Adrenal gland (tissue), 12 donors: ENCODE data around the gene POLA2. TPM values are rescaled to one million over a fixed set of nuclear protein-coding genes. Genes with fewer than 3 reads are reported as not detected.
"Not testable (repeated sequence)": the region's sequence is repeated elsewhere in the genome, so short reads cannot be mapped to it uniquely, and the experiment has no call there.

Experiments
- DNase-seq, 7 donors: peaks; one replicate each; pipeline ENCODE4 v3.0.0-alpha.2; 2019 to 2020
- H3K27ac ChIP-seq, 5 donors: fragments of 200-600 bp; sonication (generic) in 4 of 5; 1 replicate in 3 of 5; 2 replicates in 2 of 5; pipeline versions ENCODE4 v1.5.1 to v1.8.0; 2016 to 2020; ENCODE audit warnings: mild to moderate bottlenecking in 1 of 5
- H3K27me3 ChIP-seq: fragments of 200-600 bp; 2 replicates; pipeline ENCODE4 v1.8.0; 2021
- H3K36me3 ChIP-seq, 2 donors: fragments of 200-600 bp; replicated peaks in 1 of 2; 1 replicate in 1 of 2; 2 replicates in 1 of 2; pipeline versions ENCODE4 v1.5.1 to v1.8.0; 2018 to 2022
- H3K4me1 ChIP-seq, 2 donors: fragments of 200-600 bp; replicated peaks in 1 of 2; 1 replicate in 1 of 2; 2 replicates in 1 of 2; pipeline versions ENCODE4 v1.5.1 to v1.8.0; 2018 to 2021
- H3K4me3 ChIP-seq, 4 donors: fragments of 200-600 bp; sonication (generic) in 3 of 4; one replicate each; pipeline ENCODE4 v1.5.1; 2016 to 2018
- H3K9me3 ChIP-seq, 3 donors: fragments of 200-600 bp; sonication (generic) in 1 of 3; replicated peaks in 1 of 3; 1 replicate in 2 of 3; 2 replicates in 1 of 3; pipeline versions ENCODE4 v1.5.1 to v1.8.0; 2016 to 2021
- CTCF ChIP-seq, 6 experiments: fragments of 450-650 bp in 4 of 6; fragments of 200-600 bp in 2 of 6; sonication (generic) in 1 of 6; IDR thresholded peaks; 1 replicate in 5 of 6; 2 replicates in 1 of 6; pipeline versions ENCODE4 v1.5.1 to v1.8.0; 2016 to 2021; ENCODE audit warnings: antibody characterized with exemption in 6 of 6, mild to moderate bottlenecking in 2 of 6, moderate library complexity in 1 of 6
- POLR2A ChIP-seq, 2 donors: fragments of 450-650 bp; IDR thresholded peaks; one replicate each; pipeline ENCODE4 v1.6.1; 2017; ENCODE audit warnings: antibody characterized with exemption in 2 of 2, mild to moderate bottlenecking in 2 of 2, moderate library complexity in 1 of 2
- WGBS, 4 donors: extraction: QIAGEN DNeasy Blood & Tissue Kit in 2 of 4; methylation state at CpG; one replicate each; pipeline versions ENCODE4 v1.1.5 to v1.1.7; 2013 to 2017; 5-methylcytosine and 5-hydroxymethylcytosine counted together
- intact Hi-C, 2 donors: fragments of 100-400 bp; cut with DNase I; formaldehyde crosslinking; loops; one replicate each; pipeline versions ENCODE4 v1.14.1 to v1.15.0; 2022 to 2023
- polyA plus RNA-seq, 3 donors: library from polyadenylated mRNA; stranded (reverse); fragments of 200-250 nt in 2 of 3; fragments of 350-450 nt in 1 of 3; fragmentation: Illumina TruSeq in 1 of 3; extraction: RNeasy Lipid Tissue Mini Kit (QIAGEN cat#74804) in 1 of 3; gene quantifications; one replicate each; pipeline ENCODE4 v1.2.3, GENCODE V29; 2013 to 2014
- total RNA-seq, 9 donors: library from RNA; depleted of rRNA in 4 of 9; stranded (reverse); fragments of >200 nt in 4 of 9; fragments of 120-200 nt in 1 of 9; fragmentation: NEBNext Ultra II Directional in 1 of 9; extraction: Animal tissue kit (Norgen Biotek cat#: 25700) in 1 of 9; gene quantifications; one replicate each; pipeline versions ENCODE4 v1.1.0 to v1.2.4, GENCODE V29; 2013 to 2023
- donor health status: healthy with polysubstance abuse.
- donor health status: Bipolar disorder and iron deficiency.
- donor health status: DM: yes; HTN: yes; CAD: no.
- donor health status: DM: no; HTN: no; CAD: no.
- donor health status: DM: no; HTN: no; CAD: no.
- donor health status: DM: yes; HTN: yes; CAD: no.

The POLA2 gene
- total and polyA plus RNA-seq, 12 donors = 3.9 to 12.2 (median 7.7) TPM

GRCh38 chr11:65243797-65244196, 18.0 kb upstream of the POLA2 start:
- intact Hi-C loops = no loop called here
- Histone ChIP-seq H3K27me3 (peaks cover 3% of the 10 kb centered on the region), H3K4me3 (no peak overlapping the region), H3K9me3 (no peaks in the 10 kb centered on the region), H3K27ac (no peak overlapping the region), H3K4me1 (no peaks in the 10 kb centered on the region), H3K36me3 (no peaks in the 10 kb centered on the region)
- 60 to 80% (median 72%) methylated on average over 4 of the region's 4 CpGs for WGBS, 4 donors
- TF ChIP-seq CTCF (IDR thresholded peaks at IDR 0.05) = no peak
- no peak for TF ChIP-seq POLR2A (IDR thresholded peaks at IDR 0.05)
- DNase-seq = no peak

- H3K27me3 ChIP-seq, H3K27ac ChIP-seq, H3K4me3 ChIP-seq, intact Hi-C loops, H3K4me1 ChIP-seq, H3K36me3 ChIP-seq, H3K9me3 ChIP-seq, DNase-seq: not testable (repeated sequence)
- 87 to 94% (median 90%) methylated on average over 8 of the region's 8 CpGs for WGBS, 4 donors
Observed at GRCh38 chr11:65245046-65245445, 16.7 kb upstream of the POLA2 start.

GRCh38 chr11:65246506-65246905, 15.3 kb upstream of the POLA2 start:
- Histone ChIP-seq H3K27ac (no peak overlapping the region), H3K4me3 (no peak overlapping the region), H3K36me3 (no peaks in the 10 kb centered on the region), H3K4me1 (no peaks in the 10 kb centered on the region), H3K27me3 (peaks cover 3% of the 10 kb centered on the region), H3K9me3 (no peaks in the 10 kb centered on the region)
- intact Hi-C loops = no loop called here
- DNase-seq = no peak
- 85 to 93% (median 88%) methylated on average over 4 to 5 of the region's 5 CpGs for WGBS, 4 donors
- no peak for TF ChIP-seq CTCF (IDR thresholded peaks at IDR 0.05)
- TF ChIP-seq POLR2A (IDR thresholded peaks at IDR 0.05) = no peak

GRCh38 chr11:65248184-65248710, 13.5 kb upstream of the POLA2 start:
- intact Hi-C loops, H3K36me3 ChIP-seq, DNase-seq, H3K27ac ChIP-seq, H3K9me3 ChIP-seq, H3K27me3 ChIP-seq, H3K4me1 ChIP-seq, H3K4me3 ChIP-seq: not testable (repeated sequence)
- 69 to 82% (median 77%) methylated on average over 9 of the region's 9 CpGs for WGBS, 4 donors

GRCh38 chr11:65251476-65251875, 10.3 kb upstream of the POLA2 start:
- Histone ChIP-seq H3K9me3 (no peaks in the 10 kb centered on the region), H3K36me3 (no peaks in the 10 kb centered on the region), H3K4me3 (no peak overlapping the region), H3K27ac (no peak overlapping the region), H3K4me1 (no peaks in the 10 kb centered on the region), H3K27me3 (no peaks in the 10 kb centered on the region)
- intact Hi-C loops = no loop called here
- WGBS, 4 donors = 78 to 87% (median 84%) methylated on average over 7 to 9 of the region's 9 CpGs
- no peak for DNase-seq
- TF ChIP-seq POLR2A (IDR thresholded peaks at IDR 0.05) = no peak
- no peak for TF ChIP-seq CTCF (IDR thresholded peaks at IDR 0.05)
